Fibroblast of skin of scalp (primary cell): ENCODE data around the gene ST6GALNAC6.
A peak's percentile ranks its signal among the peaks of the same experiment; 100 is the strongest.

Experiments
- DNase-seq: peaks from one replicate; pipeline ENCODE4 v3.0.0-alpha.2; 2013

The ST6GALNAC6 gene

GRCh38 chr9:127931092-127931881 lies 31.9 kb upstream of the ST6GALNAC6 start:
- DNase-seq = peak; percentile 79

- peak; percentile 78 for DNase-seq
These were observed 31.1 kb upstream of the ST6GALNAC6 start, which contains the start of gene PIP5KL1 for GRCh38 chr9:127930231-127931091. TSS of gene PIP5KL1 (minus strand) at chr9:127930777. CDS start at chr9:127930752, 25 bp downstream.

GRCh38 chr9:127929625-127929979 lies 30.2 kb upstream of the ST6GALNAC6 start:
- DNase-seq = no peak

- peak; percentile 49 for DNase-seq
These were observed 29.5 kb upstream of the ST6GALNAC6 start for GRCh38 chr9:127928676-127929624.

GRCh38 chr9:127927988-127928675 lies 28.7 kb upstream of the ST6GALNAC6 start:
- no peak for DNase-seq

- DNase-seq = no peak
These were observed 28.0 kb upstream of the ST6GALNAC6 start for GRCh38 chr9:127927201-127927987.

- DNase-seq = no peak
These were observed 27.4 kb upstream of the ST6GALNAC6 start for GRCh38 chr9:127926906-127927200.

- DNase-seq = no peak
These were observed 26.8 kb upstream of the ST6GALNAC6 start for GRCh38 chr9:127925959-127926905.

GRCh38 chr9:127924736-127925444 lies 25.5 kb upstream of the ST6GALNAC6 start:
- DNase-seq = no peak

- peak; percentile 97 for DNase-seq
These were observed 24.4 kb upstream of the ST6GALNAC6 start for GRCh38 chr9:127923771-127924170.

GRCh38 chr9:127923046-127923445 lies 23.6 kb upstream of the ST6GALNAC6 start:
- no peak for DNase-seq

- peak; percentile 57 for DNase-seq
These were observed 22.2 kb upstream of the ST6GALNAC6 start for GRCh38 chr9:127921557-127922120.

GRCh38 chr9:127920794-127921193 lies 21.4 kb upstream of the ST6GALNAC6 start:
- no peak for DNase-seq

- peak; percentile 98 for DNase-seq
These were observed 19.9 kb upstream of the ST6GALNAC6 start for GRCh38 chr9:127919253-127919815.

GRCh38 chr9:127918183-127919107 lies 19.0 kb upstream of the ST6GALNAC6 start:
- DNase-seq = peak; percentile 53

- no peak for DNase-seq
These were observed 18.2 kb upstream of the ST6GALNAC6 start for GRCh38 chr9:127917603-127918002.
